GM19193 (cell line): ENCODE results near the gene ZBTB46.

Experiments used
- POLR2A ChIP-seq: IDR thresholded peaks from 4 replicates; pipeline ENCODE4 v1.6.1; 2011; ENCODE audit not compliant: insufficient read depth, insufficient read length; ENCODE audit errors: extremely low read depth

ZBTB46 gene

DNA sequence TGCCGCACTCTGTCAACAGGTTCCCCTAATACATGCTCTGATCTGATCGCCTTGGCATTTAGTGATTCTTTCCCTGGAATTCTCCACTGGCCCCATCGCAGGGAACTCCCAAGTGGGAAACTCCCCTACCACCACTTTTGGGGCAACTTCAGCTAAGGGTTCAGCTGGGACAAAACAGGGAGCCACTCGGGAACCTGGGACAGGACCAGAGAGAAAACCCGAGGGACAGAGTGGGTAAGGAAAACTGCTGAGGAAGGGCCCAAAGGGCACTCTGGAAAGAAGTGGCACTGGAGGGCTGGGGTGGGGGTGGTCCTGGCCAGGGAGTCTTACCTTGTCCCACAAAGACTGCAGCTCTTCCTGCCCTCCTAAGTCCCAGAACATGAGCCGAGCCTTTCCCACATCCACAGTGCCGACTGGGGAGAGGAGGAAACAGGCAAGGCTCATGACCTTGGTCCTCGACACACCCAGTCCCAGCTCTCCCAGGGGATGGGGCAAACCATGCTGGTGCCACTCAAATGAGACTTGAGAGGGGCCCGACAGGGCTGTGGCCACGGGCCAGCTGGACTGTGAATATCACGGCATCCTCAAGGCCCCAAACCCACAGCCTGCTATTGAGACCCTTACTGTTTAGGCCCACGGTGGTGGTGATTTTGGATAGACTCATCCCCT lies 124.9 kb downstream of the ZBTB46 start:
- TF ChIP-seq POLR2A: no peak

DNA sequence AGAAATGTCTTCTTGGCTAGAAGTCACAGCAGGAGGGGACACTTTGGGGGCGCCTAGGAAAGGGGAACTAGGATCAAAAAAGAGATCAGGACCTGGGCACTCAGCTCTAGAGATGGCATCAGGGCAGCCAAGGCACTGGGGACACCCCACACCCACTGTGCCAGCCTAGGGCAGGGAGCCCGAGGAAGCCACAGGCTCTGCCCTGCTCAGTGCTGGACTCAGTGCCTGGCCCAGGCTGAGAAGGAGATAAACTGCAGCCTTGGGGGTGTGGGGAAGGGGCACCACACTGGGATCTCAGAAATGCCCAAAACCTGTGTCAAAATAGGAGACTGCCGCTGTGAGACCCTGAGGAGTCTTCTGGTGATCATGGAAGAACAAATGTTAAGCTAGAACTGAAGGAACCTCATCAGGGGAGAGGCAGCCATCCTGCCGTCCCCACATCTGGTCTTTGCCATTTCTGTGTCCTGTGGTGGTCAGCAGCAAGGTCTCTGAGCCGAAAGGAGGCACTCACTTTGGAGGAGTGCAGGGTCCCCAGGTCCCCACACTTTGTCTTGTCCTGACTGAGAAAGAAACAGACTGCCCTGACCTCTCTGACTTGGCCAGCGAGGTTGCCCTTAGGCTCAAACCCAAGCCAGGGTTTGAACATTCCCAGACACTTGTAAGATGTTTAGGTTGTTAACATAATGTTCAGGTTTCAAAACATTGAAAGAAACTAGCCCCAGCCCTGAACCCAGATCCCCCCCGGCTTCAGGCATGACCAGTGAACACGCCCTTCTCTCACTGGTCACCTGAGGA lies 125.6 kb downstream of the ZBTB46 start:
- TF ChIP-seq POLR2A: no peak

DNA sequence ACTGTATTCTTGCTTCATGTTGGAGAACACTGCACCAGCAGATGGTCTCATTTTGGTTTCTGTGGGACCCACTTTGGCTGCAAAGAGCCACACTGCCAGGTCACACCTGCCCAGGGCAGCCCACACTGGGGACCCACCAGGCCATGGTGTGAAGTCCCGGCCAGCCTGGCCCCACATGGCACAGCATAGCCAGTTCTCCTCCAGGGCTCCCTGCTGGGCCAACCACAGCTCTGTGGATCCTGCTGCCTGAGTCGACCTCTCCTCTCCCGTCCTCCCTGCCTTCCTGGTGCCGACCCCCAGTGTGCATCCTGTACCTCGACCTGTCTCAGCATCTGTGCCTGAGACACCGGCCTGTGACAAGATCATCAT lies 126.3 kb downstream of the ZBTB46 start:
- TF ChIP-seq POLR2A: no peak

DNA sequence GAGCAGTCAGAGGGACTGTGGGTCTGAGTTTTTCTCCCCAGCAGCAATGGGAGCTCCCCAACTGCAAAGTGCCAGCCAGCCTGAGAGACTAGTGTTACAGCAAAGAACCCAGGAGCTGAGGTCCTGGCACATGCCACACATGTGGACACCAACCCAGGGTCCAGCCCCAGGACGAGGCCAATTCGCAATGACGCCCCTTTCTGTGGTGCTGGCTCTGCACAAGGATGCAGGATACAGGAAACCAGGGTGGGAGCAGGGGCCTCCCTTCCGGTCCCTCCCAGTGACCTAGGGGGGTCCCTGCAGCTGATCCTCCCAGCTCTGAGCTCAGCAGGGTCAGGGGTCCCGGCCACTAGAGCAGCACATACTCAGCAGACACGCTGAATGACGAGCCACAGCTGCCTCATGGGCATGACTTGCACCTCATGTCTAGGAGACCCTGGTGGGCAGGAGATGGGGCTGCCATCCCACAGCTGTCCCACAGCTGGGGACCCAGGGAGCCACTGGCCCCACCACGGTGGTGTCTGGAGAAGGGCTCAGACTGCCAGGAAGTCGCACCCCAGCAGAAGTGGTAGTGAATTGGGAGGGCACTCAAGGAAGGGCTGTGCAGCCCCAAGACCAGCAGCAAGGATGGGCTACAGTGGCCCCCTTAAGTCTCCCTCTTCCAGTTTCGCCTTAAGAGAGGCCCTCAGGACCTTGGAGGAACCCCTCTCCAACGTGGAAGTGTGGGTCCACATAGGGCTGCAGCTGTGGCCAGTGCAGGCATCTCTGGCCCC lies 126.9 kb downstream of the ZBTB46 start:
- no peak for TF ChIP-seq POLR2A

DNA sequence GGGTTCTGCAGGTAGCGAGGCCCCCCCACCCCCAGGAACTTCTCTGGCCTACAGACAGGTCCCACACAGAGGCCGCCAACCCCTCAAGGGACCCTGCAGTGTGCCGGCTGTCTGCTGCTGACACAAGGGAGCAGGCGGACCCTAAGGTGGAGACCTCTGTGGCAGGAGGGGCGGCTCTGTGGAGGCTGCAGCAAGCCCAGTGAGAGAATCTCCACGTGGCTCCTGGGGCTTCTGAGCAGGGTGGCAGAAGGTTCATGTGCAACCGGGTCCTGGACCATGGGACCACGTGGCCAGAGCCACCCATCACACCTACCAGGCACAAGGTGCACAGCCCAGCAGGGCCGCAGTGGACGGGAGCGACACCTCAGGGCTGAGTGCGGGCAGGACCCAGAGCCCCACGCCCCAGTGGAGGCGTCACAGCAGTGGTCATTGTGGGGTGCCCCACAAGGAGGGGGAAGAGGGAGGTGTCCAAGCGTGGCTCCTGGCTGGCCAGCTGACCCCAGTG lies 127.5 kb downstream of the ZBTB46 start:
- TF ChIP-seq POLR2A: no peak

DNA sequence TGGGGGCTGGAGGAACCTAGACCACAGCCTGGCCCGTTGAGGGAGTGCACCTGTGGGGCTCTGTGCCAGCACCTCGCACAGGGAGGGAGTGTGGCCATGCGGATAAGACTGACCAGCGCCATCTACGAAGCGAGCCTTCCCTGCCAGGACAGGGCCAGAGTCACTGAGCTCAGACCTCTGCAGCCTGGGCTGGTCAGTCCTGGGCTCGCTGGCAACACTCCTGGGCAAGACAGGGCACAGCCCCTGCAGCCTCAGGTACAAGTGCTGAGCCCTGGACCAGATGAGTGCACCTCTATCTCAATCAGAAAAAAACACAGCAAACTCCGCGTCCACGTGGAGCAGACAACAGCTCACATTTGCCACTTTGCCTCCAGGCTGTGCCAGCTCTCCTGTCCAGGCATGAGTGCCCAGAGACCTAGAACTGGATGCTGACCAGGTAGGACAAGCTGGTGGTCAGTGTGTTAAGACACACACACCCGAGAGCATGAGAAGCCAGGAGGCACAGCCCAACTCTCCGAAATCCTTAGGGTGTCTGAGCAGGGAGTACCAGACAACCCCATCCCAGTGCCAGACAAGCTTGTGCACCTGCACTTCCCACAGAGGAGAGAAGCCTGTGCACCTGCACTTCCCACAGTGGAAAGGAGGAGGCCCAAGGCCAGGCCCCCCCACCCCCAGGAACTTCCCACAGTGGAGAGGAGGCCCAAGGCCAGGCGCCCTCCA lies 128.2 kb downstream of the ZBTB46 start:
- TF ChIP-seq POLR2A: no peak

DNA sequence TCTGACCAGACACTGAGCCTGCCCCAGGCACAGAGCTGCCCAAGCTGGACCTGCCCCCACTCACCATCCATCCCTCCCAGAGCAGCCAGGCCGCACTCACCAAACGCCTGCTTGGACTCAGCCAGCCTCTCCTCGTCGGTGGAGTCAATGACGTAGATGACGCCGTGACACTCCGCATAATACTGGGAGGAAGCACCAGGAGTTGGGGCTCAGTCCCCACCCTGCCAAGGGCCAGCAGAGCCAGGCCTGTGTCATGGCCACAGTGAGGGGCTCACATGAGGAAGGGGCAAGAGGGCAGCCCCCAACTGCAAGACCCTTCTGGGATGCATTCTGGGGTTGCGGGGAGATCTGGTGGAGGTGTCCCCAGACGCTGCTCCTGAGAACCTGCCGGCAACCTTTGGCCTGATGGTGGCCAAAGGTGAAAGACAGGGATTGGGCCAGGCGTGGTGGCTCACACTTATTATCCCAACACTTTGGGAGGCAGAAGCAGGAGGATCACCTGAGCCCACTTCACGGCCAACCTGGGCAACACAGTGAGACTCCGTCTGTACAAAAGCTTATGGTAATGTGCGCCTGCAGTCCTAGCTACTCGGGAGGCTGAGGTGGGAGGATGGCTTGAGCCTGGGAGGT lies 128.9 kb downstream of the ZBTB46 start:
- TF ChIP-seq POLR2A: no peak

DNA sequence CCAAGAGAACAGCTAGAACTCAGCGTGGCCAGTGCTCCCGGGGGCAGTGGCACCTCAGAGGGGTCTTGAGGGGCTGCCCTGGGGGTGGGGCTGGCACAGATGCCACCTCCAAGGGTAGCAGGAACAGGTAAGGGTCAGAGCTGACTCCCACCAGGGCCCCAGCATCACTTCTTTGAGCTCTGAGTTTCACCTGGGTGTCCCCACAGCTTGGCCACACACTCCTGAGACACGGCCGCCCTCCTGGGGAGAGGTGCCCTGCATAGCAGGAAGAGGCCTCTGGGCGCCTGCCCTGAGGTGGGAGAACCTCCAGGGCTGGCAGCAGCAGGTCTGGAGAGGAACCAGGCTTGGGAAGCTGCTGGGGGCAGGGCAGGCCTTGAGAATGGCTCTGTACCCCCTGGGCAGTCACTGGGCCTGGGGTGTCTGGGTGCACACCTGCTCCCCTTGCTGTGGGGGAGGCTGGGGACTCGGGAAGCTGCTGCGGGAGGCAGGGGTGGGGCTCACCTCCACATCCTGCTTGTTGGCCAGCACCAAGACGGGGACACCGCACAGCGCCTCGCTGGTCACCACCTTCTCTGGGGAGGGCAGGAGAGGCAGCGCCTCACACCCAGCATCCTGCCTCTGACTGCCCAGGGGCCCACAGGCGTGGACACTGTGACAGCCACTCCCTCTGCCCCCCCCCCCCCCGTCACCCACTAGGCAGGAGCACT lies 129.6 kb downstream of the ZBTB46 start:
- no peak for TF ChIP-seq POLR2A

DNA sequence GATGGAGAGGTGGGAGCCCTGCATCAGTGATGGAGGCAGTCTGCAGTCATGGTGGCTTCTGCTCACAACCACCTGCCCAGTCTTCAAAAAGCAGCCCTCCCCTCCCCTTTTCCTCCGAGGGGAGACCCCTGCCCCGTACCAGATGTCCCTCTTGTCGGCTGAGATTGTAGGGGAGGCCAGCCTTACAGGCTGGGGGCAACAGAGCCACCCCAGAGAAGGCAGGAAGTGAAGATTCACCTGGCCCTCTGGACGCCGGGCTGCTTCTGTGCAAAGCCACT lies 130.1 kb downstream of the ZBTB46 start:
- no peak for TF ChIP-seq POLR2A

DNA sequence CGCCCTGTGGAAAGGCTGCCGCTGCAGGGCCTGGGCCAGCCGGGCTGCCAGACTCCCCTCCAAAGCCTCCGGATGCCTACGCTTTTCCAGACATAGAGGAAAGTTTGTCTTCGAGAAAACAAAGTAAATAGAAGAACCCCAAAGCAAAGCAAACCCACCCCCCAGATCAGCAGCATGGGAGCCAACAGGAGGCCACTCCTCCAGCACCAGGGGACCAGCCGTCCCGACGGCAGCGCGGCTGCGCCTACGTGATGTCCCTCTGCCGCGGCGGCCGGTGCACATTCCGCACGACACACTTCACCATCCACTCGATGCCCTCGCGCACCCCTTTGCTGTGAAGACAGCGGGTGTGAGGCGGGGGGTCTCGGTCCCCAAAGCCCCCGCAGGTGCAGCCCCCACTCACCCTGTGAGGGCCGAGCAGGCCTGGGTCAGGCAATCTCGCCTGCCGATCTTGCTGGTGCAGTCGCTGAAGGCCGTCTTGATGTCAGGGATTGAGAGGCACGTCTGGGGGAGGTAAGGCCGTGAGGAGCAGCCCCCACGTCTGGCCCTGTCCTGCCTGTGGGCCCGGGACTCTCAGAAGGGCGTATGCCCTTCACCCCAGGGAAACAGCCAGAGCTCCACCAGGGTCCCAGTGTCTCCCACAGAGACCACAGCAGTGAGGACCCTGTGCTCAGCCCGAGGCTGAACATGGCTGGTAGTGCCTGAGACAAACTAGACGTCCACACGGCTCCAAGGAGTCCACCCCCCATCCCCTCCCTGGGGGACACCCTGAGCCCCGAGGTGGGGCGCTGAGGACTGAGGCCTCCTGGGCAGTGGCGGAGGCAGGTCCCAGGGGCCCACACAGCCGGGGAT lies 130.6 kb downstream of the ZBTB46 start:
- TF ChIP-seq POLR2A: no peak

DNA sequence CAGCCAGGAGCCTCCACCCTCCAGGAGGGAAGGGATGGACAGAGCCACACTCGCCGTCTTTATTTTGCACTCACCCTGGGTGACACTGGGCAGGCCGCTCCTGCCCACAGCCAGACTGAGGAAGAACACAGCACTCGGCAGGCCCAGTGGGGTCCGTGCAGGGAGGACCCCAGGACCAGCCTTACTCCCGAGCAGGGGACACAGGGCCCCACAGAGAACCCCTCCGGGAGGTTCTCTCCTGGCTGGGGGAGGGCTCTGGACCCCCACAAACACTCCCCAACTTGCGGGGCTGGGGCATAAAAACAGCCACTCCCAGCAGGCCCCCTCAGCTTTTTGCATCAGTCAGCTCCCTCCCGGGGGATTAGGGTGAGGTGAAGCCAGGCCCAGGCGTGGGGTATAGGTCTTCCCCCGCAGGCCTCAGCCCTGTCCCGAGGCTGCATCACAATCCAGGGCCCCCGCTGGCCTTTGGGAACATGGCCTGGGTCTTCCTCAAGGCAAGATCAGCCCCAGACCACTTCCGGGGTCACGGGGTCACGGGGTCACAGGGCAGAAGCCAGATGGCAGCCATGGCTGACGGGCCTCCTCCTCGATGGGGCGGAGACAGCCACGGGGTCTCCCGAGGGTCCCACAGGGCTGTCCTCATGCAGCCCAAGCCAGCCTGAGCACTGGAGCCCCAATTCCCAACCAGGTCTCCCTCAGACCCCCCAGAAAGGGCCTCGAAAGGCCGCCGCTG lies 131.4 kb downstream of the ZBTB46 start:
- no peak for TF ChIP-seq POLR2A

DNA sequence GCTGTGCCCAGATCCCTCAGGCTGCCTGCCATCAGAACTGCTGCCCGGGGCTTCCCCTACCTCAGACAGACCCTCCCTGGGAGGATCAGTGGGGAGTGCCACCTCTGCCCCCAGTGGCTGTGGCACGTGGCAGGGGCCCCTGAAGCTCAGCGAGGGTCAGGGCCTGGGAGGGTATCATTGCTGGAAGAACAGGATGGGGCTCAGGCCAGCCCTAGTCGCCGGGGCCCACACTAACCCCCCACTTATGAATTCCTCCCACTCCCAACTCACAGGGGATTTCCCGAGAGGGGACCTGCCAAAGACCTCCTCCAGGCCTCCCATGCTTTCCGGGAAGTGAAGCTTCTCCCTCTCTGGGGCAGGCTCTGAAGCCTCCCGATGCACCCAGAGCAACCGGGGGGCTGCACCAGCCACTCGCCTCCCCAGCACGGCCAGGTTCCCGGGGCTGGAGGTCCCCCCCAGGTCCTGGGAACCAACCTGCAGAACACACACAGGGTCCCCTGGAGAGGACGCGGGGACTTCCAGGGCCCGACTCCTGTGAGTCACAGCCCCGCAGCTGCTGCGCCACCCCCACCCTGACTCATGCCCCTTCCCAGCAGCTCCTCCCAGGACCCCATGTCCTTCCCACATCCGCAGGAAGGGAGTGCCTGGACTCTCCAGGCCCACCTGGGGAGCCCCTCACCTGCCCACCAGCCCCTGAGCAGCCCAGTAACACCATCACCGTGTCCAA lies 132.2 kb downstream of the ZBTB46 start:
- TF ChIP-seq POLR2A: no peak
